Panc1 (cell line): Measurements from ENCODE around the gene MDM2. TPM values are rescaled to one million over a fixed set of nuclear protein-coding genes. Genes with fewer than 3 reads are reported as not detected.

Experiments used
- ATAC-seq: fragments of 200-7000 bp; cut with Tn5 transposase; 2 replicates; pipeline ENCODE4 v1.9.1; 2020; ENCODE audit warnings: mild to moderate bottlenecking, moderate library complexity
- BruUV-seq: library from RNA; stranded (reverse); fragments of 400-500 nt; replicated peaks from 2 replicates; lab custom pipeline; 2021; lab: Mats Ljungman, UMichigan
- CTCF ChIA-PET: fragments of 300-600 bp; sonication (Branson Sonifier 250); formaldehyde crosslinking; loops from one replicate; lab custom pipeline; 2022; ENCODE audit warnings: antibody characterized with exemption; lab: Charles Lee
- POLR2A ChIA-PET: fragments of 300-600 bp; sonication (Branson Sonifier 250); formaldehyde crosslinking; loops from one replicate; lab custom pipeline; 2022; ENCODE audit warnings: antibody characterized with exemption; lab: Charles Lee
- DNase-seq: peaks from one replicate; pipeline ENCODE4 v3.0.0-alpha.2; 2010; ENCODE audit warnings: low read depth, low spot score
- H3K27ac ChIP-seq: 2 replicates; pipeline ENCODE4 v1.5.1; 2011; ENCODE audit warnings: mild to moderate bottlenecking, low read length, inconsistent platforms
- H3K27me3 ChIP-seq: fragments of 200-500 bp; sonication (Bioruptor generic); 2 replicates; pipeline ENCODE4 v1.6.0; 2014; ENCODE audit warnings: low read length, inconsistent platforms; ENCODE audit not compliant: control insufficient read depth, insufficient read depth
- H3K36me3 ChIP-seq: fragments of 200-500 bp; sonication (Bioruptor generic); 2 replicates; pipeline ENCODE4 v1.5.1; 2014; ENCODE audit warnings: inconsistent platforms, mild to moderate bottlenecking, low read length, moderate library complexity; ENCODE audit not compliant: control insufficient read depth, insufficient read depth
- H3K4me1 ChIP-seq: 2 replicates; pipeline ENCODE4 v1.5.1; 2011; ENCODE audit warnings: inconsistent platforms, mild to moderate bottlenecking, low read length, moderate library complexity; ENCODE audit not compliant: control insufficient read depth, insufficient read depth
- H3K4me3 ChIP-seq, 2 experiments: 2 replicates each; pipeline ENCODE4 v1.5.1; 2011 to 2012; ENCODE audit warnings: low read depth in 2 of 2, low read length in 2 of 2, mild to moderate bottlenecking in 2 of 2, inconsistent platforms in 1 of 2, moderate library complexity in 1 of 2
- H3K9me3 ChIP-seq: fragments of 200-500 bp; sonication (Bioruptor generic); 2 replicates; pipeline ENCODE4 v1.5.1; 2014; ENCODE audit warnings: low read depth, mild to moderate bottlenecking, inconsistent platforms, low read length, moderate library complexity; ENCODE audit not compliant: control insufficient read depth, insufficient read depth
- POLR2AphosphoS5 ChIP-seq: IDR thresholded peaks from 2 replicates; pipeline ENCODE4 v1.6.1; 2012; ENCODE audit warnings: mild to moderate bottlenecking, low read depth, low read length, moderate library complexity
- REST ChIP-seq, 2 experiments: IDR thresholded peaks; 2 replicates each; pipeline ENCODE4 v1.6.1; 2011 to 2012; ENCODE audit warnings: low read depth in 2 of 2, control low read depth in 1 of 2, low read length in 1 of 2, mild to moderate bottlenecking in 1 of 2, moderate library complexity in 1 of 2; ENCODE audit not compliant: insufficient read depth in 1 of 2
- SIN3A ChIP-seq: IDR thresholded peaks from 2 replicates; pipeline ENCODE4 v1.6.1; 2012; ENCODE audit warnings: low read depth, mild to moderate bottlenecking, low read length, moderate library complexity, borderline replicate concordance; ENCODE audit not compliant: insufficient read depth
- TCF7L2 ChIP-seq: IDR thresholded peaks from 2 replicates; pipeline ENCODE4 v1.6.1; 2011; ENCODE audit warnings: mild to moderate bottlenecking, low read depth, low read length, inconsistent platforms
- in situ Hi-C: cut with HindIII; loops from 2 replicates; pipeline ENCODE4 v1.10.0; 2016; ENCODE audit warnings: low sequenced_read_pairs, low pct_unique_long_range_greater_than_20kb
- intact Hi-C: fragments of 100-400 bp; cut with micrococcal nuclease; formaldehyde crosslinking; loops from one replicate; pipeline ENCODE4 v1.10.0; 2022; ENCODE audit not compliant: unreplicated experiment
- total RNA-seq: library from RNA; stranded (reverse); gene quantifications from one replicate; pipeline ENCODE4 v1.2.1, GENCODE V29; 2021; ENCODE audit not compliant: unreplicated experiment
- TF ChIP-seq, protein P1 (sequence below): fragments of 450-650 bp; IDR thresholded peaks from 2 replicates; pipeline ENCODE4 v1.5.1; 2017; ENCODE audit warnings: mild to moderate bottlenecking

Gene MDM2
- total RNA-seq, 1 experiment from 2014 or later = 101 TPM

- intact Hi-C loops (no loop called here), in situ Hi-C loops (no loop called here)
- CTCF ChIA-PET = no interaction called here
Measured at GRCh38 chr12:68867606-68868005, 59.6 kb downstream of the MDM2 start.

GRCh38 chr12:68868043-68868790, 60.2 kb downstream of the MDM2 start:
- DNase-seq = no peak
- ATAC-seq = no peak
- ChIA-PET CTCF (no interaction called here), POLR2A (no interaction called here)
- Histone ChIP-seq H3K4me3 (no peak overlapping the region), H3K27ac (no peak overlapping the region), H3K9me3 (no peaks in the 10 kb centered on the region), H3K4me1 (no peaks in the 10 kb centered on the region), H3K27me3 (no peaks in the 10 kb centered on the region), H3K36me3 (no peaks in the 10 kb centered on the region)
- in situ Hi-C loops = no loop called here
- TF ChIP-seq, protein P1, sequence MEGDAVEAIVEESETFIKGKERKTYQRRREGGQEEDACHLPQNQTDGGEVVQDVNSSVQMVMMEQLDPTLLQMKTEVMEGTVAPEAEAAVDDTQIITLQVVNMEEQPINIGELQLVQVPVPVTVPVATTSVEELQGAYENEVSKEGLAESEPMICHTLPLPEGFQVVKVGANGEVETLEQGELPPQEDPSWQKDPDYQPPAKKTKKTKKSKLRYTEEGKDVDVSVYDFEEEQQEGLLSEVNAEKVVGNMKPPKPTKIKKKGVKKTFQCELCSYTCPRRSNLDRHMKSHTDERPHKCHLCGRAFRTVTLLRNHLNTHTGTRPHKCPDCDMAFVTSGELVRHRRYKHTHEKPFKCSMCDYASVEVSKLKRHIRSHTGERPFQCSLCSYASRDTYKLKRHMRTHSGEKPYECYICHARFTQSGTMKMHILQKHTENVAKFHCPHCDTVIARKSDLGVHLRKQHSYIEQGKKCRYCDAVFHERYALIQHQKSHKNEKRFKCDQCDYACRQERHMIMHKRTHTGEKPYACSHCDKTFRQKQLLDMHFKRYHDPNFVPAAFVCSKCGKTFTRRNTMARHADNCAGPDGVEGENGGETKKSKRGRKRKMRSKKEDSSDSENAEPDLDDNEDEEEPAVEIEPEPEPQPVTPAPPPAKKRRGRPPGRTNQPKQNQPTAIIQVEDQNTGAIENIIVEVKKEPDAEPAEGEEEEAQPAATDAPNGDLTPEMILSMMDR = no peak
- TF ChIP-seq TCF7L2 (no peak), POLR2AphosphoS5 (no peak), REST (IDR thresholded peaks at IDR 0.05; ENCODE audit: insufficient read depth in 1 of 2, low read depth in 2 of 2, low read length in 1 of 2) (no peak), SIN3A (no peak)
- no TSS peak for BruUV-seq
- intact Hi-C loops = no loop called here

More at GRCh38 chr12:68867606-68868005, 59.6 kb downstream of the MDM2 start:
- Histone ChIP-seq H3K9me3 (no peaks in the 10 kb centered on the region), H3K4me3 (no peak overlapping the region), H3K4me1 (no peaks in the 10 kb centered on the region), H3K36me3 (no peaks in the 10 kb centered on the region), H3K27me3 (no peaks in the 10 kb centered on the region), H3K27ac (no peak overlapping the region)
- TF ChIP-seq REST (IDR thresholded peaks at IDR 0.05; ENCODE audit: insufficient read depth in 1 of 2, low read depth in 2 of 2, low read length in 1 of 2) = no peak
- TF ChIP-seq SIN3A = no peak
- TF ChIP-seq, protein P1 = no peak
- TF ChIP-seq TCF7L2 = no peak
- no peak for ATAC-seq
- DNase-seq = no peak
- BruUV-seq = no TSS peak
- POLR2A ChIA-PET = no interaction called here
